Fibroblast of pulmonary artery (primary cell): ENCODE data around the gene SALL4.
"Not testable (repeated sequence)": the region's sequence is repeated elsewhere in the genome, so short reads cannot be mapped to it uniquely, and the experiment has no call there.

Source experiments
- DNase-seq: peaks from one replicate; pipeline ENCODE4 v3.0.0-alpha.2; 2010; ENCODE audit warnings: low read depth
- H3K4me3 ChIP-seq: replicated peaks from 2 replicates; pipeline ENCODE4 v1.5.1; 2011; ENCODE audit warnings: low read depth, mild to moderate bottlenecking, control low read depth, low read length, moderate library complexity
- CTCF ChIP-seq: IDR thresholded peaks from 2 replicates; pipeline ENCODE4 v1.5.1; 2011; ENCODE audit warnings: mild to moderate bottlenecking, control low read depth, low read length, inconsistent platforms; ENCODE audit errors: missing control alignments

The SALL4 gene

GRCh38 chr20:51756653-51757052 is 45.7 kb downstream of the SALL4 start:
- no peak for DNase-seq
- no peak for TF ChIP-seq CTCF
- no peak overlapping the region for H3K4me3 ChIP-seq

DNA sequence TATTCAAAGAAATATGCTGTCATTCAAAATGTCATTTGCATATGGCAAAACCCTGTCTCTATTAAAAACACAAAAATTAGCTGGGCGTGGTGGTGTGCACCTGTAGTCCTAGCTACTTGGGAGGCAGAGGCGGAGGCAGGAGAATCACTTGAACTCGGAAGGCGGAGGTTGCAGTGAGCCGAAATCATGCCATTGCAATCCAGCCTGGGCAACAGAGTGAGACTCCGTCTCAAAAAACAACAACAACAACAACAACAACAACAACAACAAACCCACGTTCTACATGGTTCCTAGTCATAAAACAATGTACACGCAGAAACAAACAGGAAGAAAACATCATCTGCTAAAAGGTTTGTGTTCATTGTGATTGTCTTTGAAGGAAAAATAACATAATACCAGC is 49.1 kb downstream of the SALL4 start:
- DNase-seq, H3K4me3 ChIP-seq: not testable (repeated sequence)

DNA sequence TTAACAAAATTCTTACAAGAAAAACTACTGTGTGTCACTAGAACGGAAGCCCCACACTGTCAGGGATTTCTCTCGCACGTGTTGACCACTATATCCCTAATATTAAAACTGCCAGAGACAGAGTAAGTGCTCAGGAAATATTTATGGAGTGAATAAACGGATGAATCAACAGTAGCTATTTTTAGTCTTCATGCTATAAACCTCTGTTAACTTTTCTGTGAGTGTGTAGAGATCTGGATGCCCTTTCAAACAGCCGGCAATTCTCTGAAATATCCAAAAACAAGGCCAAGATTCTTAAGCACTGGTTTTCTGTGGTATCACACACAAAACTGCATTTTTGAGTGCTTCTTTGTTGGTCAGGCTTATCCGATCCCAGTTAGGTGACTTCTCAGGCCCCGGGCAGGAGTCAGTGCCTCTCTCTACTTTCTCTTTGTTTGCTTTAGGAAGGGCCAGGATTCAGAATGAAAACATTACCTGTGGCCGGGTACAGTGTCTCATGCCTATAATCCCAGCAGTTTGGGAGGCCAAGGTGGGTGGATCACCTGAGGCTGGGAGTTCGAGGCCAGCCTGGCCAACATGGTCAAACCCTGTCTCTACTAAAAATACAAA is 49.9 kb downstream of the SALL4 start:
- peak; percentile 74 for DNase-seq

DNA sequence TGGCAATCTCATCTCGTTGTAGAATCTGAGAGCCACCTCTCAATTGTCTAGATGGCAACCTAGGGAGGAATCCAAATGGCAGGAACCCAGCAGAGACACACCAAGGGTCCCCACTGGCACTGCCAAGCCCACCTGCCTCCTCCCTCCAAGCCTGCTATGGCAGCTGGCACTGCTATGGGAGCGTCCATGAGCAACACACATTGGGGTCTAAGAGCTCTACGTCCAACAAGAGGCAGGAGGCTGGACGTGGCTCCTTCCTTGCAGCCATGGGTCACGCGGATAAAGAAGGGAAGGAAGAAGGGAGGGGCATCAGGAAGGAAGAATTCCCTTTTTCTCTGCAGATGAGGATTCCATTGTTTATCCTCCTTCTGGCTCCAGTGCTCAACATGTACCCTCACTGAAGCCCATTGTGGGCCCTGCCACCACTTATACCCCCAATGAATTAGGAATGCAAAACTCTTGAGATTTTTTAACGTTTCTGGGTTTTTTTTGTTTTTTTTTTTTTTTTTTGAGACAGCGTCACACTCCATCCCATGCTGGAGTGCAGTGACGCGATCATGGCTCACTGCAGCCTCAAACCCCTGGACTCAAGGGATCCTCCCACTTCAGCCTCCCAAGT is 51.4 kb downstream of the SALL4 start:
- DNase-seq: no peak
- no peak for TF ChIP-seq CTCF
- H3K4me3 ChIP-seq: no peak overlapping the region

More for the DNA sequence above, 49.9 kb downstream of the SALL4 start:
- TF ChIP-seq CTCF: no peak
- H3K4me3 ChIP-seq: peak overlapping the region; percentile 22

DNA sequence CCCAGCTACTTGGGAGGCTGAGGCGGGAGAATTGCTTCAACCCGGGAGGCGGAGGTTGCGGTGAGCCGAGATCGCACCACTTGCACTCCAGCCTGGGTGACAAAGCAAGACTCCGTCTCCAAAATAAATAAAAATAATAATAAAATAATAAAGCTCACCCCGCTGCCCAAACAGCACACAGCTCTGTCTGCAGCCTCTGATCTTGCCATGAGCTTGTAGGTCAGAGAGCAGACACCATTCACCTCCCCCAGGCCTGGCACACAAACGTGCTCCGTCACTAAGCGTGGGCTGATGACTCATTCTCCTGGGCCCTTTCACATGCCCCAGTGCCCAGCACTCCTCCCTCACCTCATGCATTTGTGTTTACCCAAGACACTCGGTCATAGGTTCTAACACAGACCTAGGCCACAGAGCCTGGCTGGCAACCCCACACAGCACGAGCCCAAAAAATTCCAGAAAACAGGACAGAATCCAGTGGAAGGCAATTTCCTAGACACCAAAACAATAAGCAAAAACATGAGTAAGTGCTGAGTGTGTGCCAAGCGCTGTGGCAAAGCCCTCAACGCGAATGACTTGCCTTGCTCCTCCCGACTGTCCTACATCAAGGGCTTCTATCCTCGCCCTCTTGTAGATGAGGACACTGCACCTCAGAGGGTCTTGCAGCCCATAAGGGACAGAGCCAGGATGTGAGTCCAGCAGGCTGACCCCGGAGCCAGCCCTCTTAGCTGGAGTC is 52.1 kb downstream of the SALL4 start:
- no peak overlapping the region for H3K4me3 ChIP-seq
- no peak for TF ChIP-seq CTCF
- peak; percentile 92 for DNase-seq

DNA sequence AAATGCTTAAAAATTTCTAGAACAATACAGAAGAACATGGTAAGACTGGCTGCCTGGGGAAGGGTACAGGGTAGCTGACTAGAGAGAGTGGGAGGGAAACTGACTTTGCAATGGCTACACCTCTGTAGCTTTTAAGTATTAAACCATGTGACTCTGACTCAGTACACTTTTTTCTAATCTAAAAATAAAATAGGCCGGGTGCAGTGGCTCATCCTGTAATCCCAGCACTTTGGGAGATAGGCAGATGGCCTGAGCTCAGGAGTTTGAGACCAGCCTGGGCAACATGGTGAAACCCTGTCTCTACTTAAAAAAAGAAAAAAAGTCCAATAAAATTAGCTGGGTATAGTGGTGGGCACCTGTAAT is 52.7 kb downstream of the SALL4 start:
- DNase-seq: peak; percentile 36
- TF ChIP-seq CTCF: no peak
- no peak overlapping the region for H3K4me3 ChIP-seq

GRCh38 chr20:51747182-51747911 is 55.0 kb downstream of the SALL4 start:
- no peak for DNase-seq
- no peak overlapping the region for H3K4me3 ChIP-seq
- no peak for TF ChIP-seq CTCF
